Uterus (tissue), 4 donors: ENCODE measurements around the gene NMT2. TPM values are rescaled to one million over a fixed set of nuclear protein-coding genes. Genes with fewer than 3 reads are reported as not detected.

Source experiments
- DNase-seq, 2 donors: peaks; one replicate each; pipeline ENCODE4 v3.0.0-alpha.2; 2019 to 2020
- H3K27ac ChIP-seq, 2 donors: fragments of 200-600 bp; sonication (generic); 1 replicate in 1 of 2; 2 replicates in 1 of 2; pipeline ENCODE4 v1.5.1; 2016 to 2018
- H3K27me3 ChIP-seq, 2 donors: fragments of 200-600 bp; sonication (generic); one replicate each; pipeline ENCODE4 v1.5.1; 2018 to 2019; ENCODE audit warnings: control low read depth in 1 of 2
- H3K36me3 ChIP-seq, 2 donors: fragments of 200-600 bp; sonication (generic); one replicate each; pipeline ENCODE4 v1.5.1; 2019; ENCODE audit warnings: control low read depth in 1 of 2
- H3K4me1 ChIP-seq, 2 donors: fragments of 200-600 bp; sonication (generic); one replicate each; pipeline ENCODE4 v1.5.1; 2018 to 2019; ENCODE audit warnings: control low read depth in 1 of 2
- H3K4me3 ChIP-seq, 2 donors: fragments of 200-600 bp; sonication (generic); 1 replicate in 1 of 2; 2 replicates in 1 of 2; pipeline ENCODE4 v1.5.1; 2018 to 2019; ENCODE audit warnings: mild to moderate bottlenecking in 1 of 2
- H3K9me3 ChIP-seq, 2 donors: fragments of 200-600 bp; sonication (generic); one replicate each; pipeline ENCODE4 v1.5.1; 2019; ENCODE audit warnings: control low read depth in 1 of 2
- POLR2A ChIP-seq, 2 donors: fragments of 450-650 bp; IDR thresholded peaks; one replicate each; pipeline ENCODE4 v1.6.1; 2016; ENCODE audit warnings: antibody characterized with exemption in 2 of 2, mild to moderate bottlenecking in 1 of 2, moderate library complexity in 1 of 2
- intact Hi-C: fragments of 100-400 bp; cut with DNase I; formaldehyde crosslinking; loops from one replicate; pipeline ENCODE4 v1.15.1; 2023; ENCODE audit warnings: low total_unique reads
- total RNA-seq, 4 donors: library from RNA; depleted of rRNA in 3 of 4; stranded (reverse); fragments of >200 nt in 3 of 4; gene quantifications; one replicate each; pipeline versions ENCODE4 v1.1.0 to v1.2.4, GENCODE V29; 2014 to 2023
- TF ChIP-seq, protein P1 (sequence below), 4 experiments: fragments of 200-600 bp in 2 of 4; fragments of 450-650 bp in 2 of 4; sonication (generic) in 2 of 4; IDR thresholded peaks; one replicate each; pipeline ENCODE4 v1.5.1; 2016 to 2019; ENCODE audit warnings: antibody characterized with exemption in 4 of 4, mild to moderate bottlenecking in 2 of 4, moderate library complexity in 1 of 4
- donor health status: DM: yes; HTN: yes; CAD: no.

Gene NMT2
- total RNA-seq, 4 donors from 2014 or later: 7.4 to 42.7 (median 35.5) TPM

DNA sequence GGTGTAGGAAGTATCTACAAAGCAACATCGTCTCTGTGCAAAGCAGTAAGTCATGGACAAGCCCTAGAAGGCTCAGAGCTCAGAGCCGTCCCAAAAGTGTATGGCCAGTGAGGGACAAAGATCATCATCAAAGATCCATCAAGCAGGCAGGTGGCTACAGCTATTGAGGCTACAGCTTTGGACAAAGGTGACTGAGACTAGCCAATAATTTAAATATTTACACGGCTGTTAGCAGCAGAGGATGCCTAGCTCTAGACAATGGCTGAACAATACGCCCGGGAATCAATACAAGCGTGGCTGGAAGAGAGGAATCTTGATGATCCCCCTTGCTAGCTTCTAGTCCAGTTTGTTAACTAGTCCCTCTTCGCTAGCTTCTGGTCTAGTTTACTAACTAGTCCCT, 17.9 kb downstream of the NMT2 start:
- H3K36me3 ChIP-seq: no peaks in the 10 kb centered on the region
- intact Hi-C loops: no loop called here
- DNase-seq: no peak
- no peak overlapping the region for H3K4me3 ChIP-seq
- no peak for TF ChIP-seq POLR2A (IDR thresholded peaks at IDR 0.05)
- TF ChIP-seq, protein P1, sequence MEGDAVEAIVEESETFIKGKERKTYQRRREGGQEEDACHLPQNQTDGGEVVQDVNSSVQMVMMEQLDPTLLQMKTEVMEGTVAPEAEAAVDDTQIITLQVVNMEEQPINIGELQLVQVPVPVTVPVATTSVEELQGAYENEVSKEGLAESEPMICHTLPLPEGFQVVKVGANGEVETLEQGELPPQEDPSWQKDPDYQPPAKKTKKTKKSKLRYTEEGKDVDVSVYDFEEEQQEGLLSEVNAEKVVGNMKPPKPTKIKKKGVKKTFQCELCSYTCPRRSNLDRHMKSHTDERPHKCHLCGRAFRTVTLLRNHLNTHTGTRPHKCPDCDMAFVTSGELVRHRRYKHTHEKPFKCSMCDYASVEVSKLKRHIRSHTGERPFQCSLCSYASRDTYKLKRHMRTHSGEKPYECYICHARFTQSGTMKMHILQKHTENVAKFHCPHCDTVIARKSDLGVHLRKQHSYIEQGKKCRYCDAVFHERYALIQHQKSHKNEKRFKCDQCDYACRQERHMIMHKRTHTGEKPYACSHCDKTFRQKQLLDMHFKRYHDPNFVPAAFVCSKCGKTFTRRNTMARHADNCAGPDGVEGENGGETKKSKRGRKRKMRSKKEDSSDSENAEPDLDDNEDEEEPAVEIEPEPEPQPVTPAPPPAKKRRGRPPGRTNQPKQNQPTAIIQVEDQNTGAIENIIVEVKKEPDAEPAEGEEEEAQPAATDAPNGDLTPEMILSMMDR (IDR thresholded peaks at IDR 0.05): no peak
- no peaks in the 10 kb centered on the region for H3K4me1 ChIP-seq
- no peaks in the 10 kb centered on the region for H3K27me3 ChIP-seq
- no peaks in the 10 kb centered on the region for H3K9me3 ChIP-seq
- H3K27ac ChIP-seq: no peak overlapping the region

DNA sequence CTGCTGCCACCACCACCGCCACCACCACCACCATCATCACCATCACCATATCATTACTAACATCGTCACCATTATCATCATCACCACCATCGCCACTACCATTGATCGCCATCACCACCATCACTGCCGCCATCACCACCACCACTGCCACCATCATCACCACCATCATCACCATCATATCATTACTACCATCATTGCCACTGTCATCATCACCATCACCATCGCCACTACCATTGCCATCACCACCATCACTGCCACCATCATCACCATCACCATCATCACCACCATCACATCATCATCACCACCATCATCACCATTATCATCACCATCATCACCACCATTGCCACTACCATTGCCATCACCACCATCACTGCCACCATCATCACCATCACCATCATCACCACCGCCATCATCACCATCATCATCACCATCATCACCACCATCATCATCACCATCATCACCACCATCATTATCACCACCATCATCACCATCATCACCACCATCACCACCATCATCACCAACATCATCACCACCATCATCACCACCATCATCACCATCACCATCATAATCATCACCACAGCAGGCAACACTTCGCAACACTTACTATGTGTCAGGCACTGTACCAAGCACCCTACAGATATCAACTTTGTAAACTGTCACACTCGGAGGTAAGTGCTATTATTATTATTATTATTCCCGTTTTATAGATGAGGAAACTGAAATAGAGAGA, 19.3 kb downstream of the NMT2 start:
- H3K27ac ChIP-seq: no peak overlapping the region
- TF ChIP-seq, protein P1 (IDR thresholded peaks at IDR 0.05): no peak
- TF ChIP-seq POLR2A (IDR thresholded peaks at IDR 0.05): no peak
- H3K36me3 ChIP-seq: no peaks in the 10 kb centered on the region
- H3K27me3 ChIP-seq: no peaks in the 10 kb centered on the region
- no peak overlapping the region for H3K4me3 ChIP-seq
- no peak for DNase-seq
- H3K4me1 ChIP-seq: no peaks in the 10 kb centered on the region
- intact Hi-C loops: no loop called here
- H3K9me3 ChIP-seq: no peaks in the 10 kb centered on the region

DNA sequence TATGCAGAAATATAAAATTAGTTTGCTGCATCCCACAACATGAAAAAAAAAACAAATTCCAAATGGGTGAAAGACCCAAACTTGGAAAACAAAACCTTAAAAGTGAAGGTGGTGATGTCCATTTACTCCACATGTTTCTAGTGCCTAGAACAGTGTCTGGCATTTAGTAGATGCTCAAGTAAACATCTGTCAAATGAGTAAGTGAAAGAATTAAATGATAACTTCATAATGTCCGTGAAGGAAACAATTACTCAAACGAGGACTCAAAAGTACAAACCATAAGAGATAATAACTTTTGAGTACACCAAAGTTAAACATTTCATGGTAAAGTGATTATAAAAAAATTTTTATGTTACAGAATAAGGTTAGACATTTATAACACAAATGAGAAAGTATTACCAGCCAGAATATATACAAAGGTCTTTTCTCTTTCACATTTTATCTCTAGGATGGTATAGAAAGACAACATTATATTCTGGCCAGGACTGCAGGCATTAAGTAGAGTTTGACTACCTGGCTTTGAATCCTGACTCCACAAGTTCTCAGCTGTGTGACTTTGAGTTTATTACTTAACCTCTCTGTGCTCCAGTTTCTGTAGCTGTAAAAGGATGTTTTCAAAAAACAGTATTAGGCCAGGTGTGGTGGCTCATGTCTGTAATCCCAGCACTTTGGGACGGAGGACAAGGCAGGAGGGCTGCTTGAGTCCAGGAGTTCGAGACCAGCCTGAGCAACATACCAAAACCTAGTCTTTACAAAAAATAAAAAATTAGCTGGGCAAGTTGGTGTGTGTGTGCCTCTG, 20.7 kb downstream of the NMT2 start:
- Histone ChIP-seq H3K36me3 (no peaks in the 10 kb centered on the region), H3K27ac (no peak overlapping the region), H3K4me3 (no peak overlapping the region), H3K4me1 (no peaks in the 10 kb centered on the region), H3K27me3 (no peaks in the 10 kb centered on the region), H3K9me3 (no peaks in the 10 kb centered on the region)
- no peak for DNase-seq
- TF ChIP-seq, protein P1 (IDR thresholded peaks at IDR 0.05): no peak
- no peak for TF ChIP-seq POLR2A (IDR thresholded peaks at IDR 0.05)
- intact Hi-C loops: no loop called here

DNA sequence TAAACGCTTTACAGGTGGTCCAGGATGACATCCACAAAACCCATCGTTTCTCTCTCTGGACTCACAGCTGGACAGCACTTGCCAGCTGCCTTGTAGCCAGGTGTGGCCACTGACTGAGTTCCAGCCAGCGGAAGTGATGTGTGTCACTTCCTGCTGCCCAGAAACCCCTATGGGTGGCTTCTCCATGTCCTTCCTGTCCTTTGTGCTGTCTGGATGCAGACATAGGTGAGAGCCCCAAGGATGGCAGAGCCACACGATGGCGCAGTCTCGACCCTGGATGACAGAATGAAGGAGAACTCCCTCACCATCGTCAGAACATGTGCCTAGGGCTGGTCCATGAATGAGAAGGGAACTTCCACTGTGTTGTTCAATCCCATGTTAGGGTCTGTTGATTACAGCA, 22.1 kb downstream of the NMT2 start:
- Histone ChIP-seq H3K36me3 (no peaks in the 10 kb centered on the region), H3K4me1 (no peaks in the 10 kb centered on the region), H3K9me3 (no peaks in the 10 kb centered on the region), H3K4me3 (no peak overlapping the region), H3K27ac (no peak overlapping the region), H3K27me3 (no peaks in the 10 kb centered on the region)
- no peak for DNase-seq
- no peak for TF ChIP-seq POLR2A (IDR thresholded peaks at IDR 0.05)
- TF ChIP-seq, protein P1 (IDR thresholded peaks at IDR 0.05): no peak
- intact Hi-C loops: no loop called here

DNA sequence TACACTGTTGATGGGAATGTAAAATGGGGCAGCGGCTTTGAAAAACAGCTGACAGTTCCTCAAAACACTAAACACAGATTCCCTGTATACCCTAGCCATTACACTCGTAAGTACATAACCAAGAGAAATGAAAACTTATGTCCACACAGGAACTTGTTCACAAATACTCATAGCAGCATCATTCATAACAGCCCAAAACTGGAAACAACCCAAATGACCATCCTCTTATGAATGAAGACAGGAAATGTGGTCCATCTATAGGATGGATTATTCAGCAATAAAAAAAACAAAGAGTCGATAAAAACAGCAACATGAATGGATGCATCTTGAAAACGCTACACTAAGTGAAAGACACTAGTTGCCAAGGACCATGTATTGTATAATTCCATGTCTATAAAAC, 23.7 kb downstream of the NMT2 start:
- no peaks in the 10 kb centered on the region for H3K4me1 ChIP-seq
- DNase-seq: no peak
- H3K9me3 ChIP-seq: no peaks in the 10 kb centered on the region
- H3K27ac ChIP-seq: no peak overlapping the region
- H3K36me3 ChIP-seq: no peaks in the 10 kb centered on the region
- intact Hi-C loops: no loop called here
- TF ChIP-seq, protein P1 (IDR thresholded peaks at IDR 0.05): no peak
- TF ChIP-seq POLR2A (IDR thresholded peaks at IDR 0.05): no peak
- no peak overlapping the region for H3K4me3 ChIP-seq
- no peaks in the 10 kb centered on the region for H3K27me3 ChIP-seq
